ENCODE results near the gene HSD17B1.

Gene HSD17B1

DNA sequence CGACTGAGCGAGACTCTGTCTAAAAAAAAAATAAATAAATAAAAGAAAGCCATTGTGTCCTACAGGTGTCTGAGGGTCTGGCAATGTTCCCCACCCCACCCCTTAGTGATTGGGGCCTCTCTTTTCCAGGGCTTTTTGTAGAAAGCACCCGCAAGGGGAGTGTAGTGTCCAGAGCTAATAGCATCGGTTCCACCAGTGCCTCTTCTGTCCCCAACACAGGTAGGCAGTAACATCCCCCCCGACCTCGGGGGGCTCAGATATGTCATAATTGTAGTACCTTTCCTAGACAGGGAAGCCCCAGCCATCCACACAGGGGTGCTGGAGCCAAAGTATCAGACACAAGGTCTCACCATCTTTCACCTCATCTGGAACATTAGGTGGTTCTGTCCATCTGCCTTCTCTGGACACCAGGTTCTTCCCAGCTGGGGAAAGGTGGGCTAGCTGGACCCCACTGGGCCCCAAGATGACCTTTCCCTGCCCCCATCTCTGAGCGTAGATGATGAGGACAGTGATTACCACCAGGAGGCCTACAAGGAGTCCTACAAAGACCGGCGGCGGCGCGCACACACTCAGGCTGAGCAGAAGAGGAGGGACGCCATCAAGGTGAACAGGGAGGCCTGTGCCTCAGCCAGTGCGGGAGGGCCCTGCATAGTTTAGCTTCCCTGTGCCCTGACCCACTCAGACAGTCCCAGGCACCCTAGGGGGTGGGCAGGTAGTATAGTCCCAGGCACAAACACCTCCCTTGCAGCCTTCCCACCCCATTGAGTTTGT, 15.8 kb downstream of the HSD17B1 start:
- no peak for DNase-seq

GRCh38 chr17:42571435-42572225, 18.9 kb downstream of the HSD17B1 start:
- DNase-seq = no peak

DNA sequence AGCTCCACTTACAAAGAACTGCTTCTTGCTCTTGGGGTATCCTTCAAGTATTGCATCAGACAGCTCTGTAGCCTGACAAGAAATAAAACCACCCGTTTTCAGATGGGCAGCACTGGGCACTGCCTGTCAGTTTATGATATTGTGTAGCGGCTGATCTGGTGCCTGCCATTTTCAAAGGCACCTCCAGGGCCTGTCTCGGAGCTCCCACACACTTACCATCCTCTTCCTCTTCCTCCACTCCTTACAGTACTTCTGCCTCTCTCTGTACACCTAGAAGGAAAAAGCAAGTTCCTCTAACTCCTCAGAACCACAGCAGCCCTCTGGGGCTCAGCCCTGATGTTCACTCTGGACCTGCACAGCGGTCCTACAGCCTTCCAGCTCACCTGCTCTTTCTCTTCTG, 20.4 kb downstream of the HSD17B1 start:
- no peak for DNase-seq

GRCh38 chr17:42574463-42574862, 21.7 kb downstream of the HSD17B1 start:
- DNase-seq = no peak

DNA sequence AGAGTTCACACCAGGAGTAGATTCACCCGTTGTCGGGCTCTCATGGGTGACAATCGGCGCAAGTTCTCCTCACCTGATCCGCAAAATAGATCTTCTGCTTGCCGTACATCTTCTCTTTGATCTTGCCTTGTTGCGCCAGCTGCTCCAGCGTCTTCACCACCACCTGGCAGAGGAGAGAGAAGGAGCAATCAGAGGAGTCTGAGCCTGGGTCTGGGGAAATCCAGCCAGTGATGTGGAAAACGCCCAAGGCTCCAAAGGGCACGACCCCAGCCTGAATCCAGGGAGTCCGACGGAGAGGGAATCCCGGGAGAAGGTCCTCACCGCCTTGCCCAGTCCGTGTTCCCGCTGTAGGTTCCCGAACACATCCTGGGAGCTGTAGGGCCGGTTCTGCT, 24.4 kb downstream of the HSD17B1 start:
- no peak for DNase-seq

GRCh38 chr17:42577532-42578281, 25.0 kb downstream of the HSD17B1 start, which contains the start of gene PSMC3IP:
TSS of gene PSMC3IP (minus strand) at chr17:42577729. CDS start at chr17:42577686, 43 bp downstream.
- DNase-seq = peak; percentile 50

- DNase-seq = peak; percentile 22
Observed at GRCh38 chr17:42578282-42578869, 25.7 kb downstream of the HSD17B1 start.

- DNase-seq = no peak
Observed at GRCh38 chr17:42579794-42580551, 27.2 kb downstream of the HSD17B1 start.

DNA sequence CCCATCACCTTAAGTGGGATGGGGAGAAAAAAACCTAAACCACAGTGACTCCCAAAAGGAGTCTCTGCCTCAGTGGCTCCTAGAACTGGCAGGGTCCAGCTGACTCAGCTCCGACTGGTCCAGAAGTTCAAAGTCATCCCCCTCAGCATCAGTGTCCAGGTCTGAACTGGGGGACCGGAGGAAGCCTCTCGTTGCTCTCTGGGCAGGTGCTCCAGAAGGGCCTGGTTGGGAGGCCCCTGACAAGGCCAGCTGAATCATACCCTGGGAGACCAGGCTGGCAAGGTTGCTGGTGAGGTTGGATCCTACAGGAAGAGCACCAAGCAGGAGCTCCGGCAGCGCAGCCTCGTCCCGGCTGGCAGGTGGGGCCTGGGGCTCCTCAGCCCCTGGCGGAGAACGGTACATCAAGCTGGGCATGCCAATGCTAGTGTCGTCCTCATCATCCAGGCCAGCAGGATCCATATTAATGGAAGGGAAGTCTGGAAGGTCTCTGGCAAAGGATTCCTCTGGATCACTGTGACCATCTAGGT, 29.1 kb downstream of the HSD17B1 start:
- DNase-seq = no peak

GRCh38 chr17:42584880-42585279, 32.2 kb downstream of the HSD17B1 start:
- no peak for DNase-seq

DNA sequence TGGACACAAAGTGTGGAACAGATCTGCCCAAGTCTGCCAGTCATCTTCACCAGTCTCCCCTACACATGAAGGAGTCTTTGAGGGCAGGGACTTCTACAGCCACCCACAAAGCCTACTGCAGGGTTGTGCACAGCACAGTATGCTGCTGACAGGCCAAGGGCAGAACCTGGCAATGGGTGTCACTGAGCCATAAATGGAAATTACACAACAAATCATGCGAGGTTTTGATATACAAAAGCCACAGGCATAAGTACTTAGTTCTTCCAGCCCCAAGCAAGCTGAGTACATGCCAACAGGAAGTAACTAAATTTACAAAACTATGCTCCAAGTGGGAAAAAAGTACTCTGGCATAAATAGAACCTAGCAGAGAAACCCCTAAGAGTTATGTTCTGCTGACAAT, 32.6 kb downstream of the HSD17B1 start:
- DNase-seq = no peak

GRCh38 chr17:42586514-42587230, 33.9 kb downstream of the HSD17B1 start:
- no peak for DNase-seq

GRCh38 chr17:42590886-42591285, 38.2 kb downstream of the HSD17B1 start:
- DNase-seq = no peak

- no peak for DNase-seq
Observed at GRCh38 chr17:42591411-42591810, 38.7 kb downstream of the HSD17B1 start.

- DNase-seq = no peak
Observed at GRCh38 chr17:42596386-42596785, 43.7 kb downstream of the HSD17B1 start.

DNA sequence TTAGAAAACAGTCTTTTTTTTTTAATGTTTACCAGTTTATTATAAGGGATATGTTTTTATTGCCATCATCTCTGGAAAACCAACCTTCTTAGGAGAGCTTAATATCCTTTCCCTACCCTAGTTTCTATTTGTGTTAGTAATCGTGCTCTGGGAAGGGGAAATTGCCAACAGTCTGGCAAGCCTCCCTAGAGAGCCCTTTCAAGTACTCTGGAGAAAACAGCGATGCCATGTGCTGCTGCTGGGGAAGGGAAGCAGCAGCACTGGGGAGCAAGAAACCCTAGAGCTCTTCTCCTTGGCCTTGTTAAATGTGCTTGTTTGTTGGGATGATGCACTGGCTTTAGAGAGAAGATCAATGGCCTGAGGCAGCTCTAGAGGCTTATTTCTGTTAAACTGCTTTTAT, 46.2 kb downstream of the HSD17B1 start:
- DNase-seq = peak; percentile 52

GRCh38 chr17:42603318-42603717, 50.6 kb downstream of the HSD17B1 start:
- DNase-seq = no peak

Data from NCI-H2029 treated with DMSO at 0.1 percent for 48 hours (cell line).